Measurements from ENCODE around the gene B4GALT6.

DNA sequence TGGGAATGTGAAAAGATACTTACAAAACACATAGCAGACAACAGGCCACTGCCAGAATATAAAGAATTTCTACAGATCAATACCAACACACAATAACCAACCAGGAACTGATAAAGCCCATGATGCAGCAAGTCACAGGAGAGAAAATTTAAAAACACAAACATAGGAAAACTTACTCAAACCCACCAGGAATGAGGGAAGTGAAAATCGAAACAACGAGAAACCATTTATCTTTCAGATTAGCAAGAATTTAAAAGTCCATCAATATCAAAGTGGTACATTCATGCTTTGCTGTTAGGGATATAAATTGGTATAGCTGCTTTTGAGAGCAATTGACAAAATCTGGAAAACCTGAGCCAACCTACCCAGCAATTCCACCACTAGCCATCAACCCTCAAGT is 27.6 kb downstream of the B4GALT6 start:
- TF ChIP-seq, protein P1, sequence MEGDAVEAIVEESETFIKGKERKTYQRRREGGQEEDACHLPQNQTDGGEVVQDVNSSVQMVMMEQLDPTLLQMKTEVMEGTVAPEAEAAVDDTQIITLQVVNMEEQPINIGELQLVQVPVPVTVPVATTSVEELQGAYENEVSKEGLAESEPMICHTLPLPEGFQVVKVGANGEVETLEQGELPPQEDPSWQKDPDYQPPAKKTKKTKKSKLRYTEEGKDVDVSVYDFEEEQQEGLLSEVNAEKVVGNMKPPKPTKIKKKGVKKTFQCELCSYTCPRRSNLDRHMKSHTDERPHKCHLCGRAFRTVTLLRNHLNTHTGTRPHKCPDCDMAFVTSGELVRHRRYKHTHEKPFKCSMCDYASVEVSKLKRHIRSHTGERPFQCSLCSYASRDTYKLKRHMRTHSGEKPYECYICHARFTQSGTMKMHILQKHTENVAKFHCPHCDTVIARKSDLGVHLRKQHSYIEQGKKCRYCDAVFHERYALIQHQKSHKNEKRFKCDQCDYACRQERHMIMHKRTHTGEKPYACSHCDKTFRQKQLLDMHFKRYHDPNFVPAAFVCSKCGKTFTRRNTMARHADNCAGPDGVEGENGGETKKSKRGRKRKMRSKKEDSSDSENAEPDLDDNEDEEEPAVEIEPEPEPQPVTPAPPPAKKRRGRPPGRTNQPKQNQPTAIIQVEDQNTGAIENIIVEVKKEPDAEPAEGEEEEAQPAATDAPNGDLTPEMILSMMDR (IDR thresholded peaks at IDR 0.05; ENCODE audit: insufficient read depth, low read depth, low read length), result no peak
- no peak for TF ChIP-seq EZH2 (IDR thresholded peaks at IDR 0.05; ENCODE audit: insufficient read depth, low read length)
